Fibroblast of villous mesenchyme (primary cell): Measurements from ENCODE around the gene IGF1R. TPM values are rescaled to one million over a fixed set of nuclear protein-coding genes. Genes with fewer than 3 reads are reported as not detected.

ENCODE experiments used
- DNase-seq: peaks from one replicate; pipeline ENCODE4 v3.0.0-alpha.2; 2010; ENCODE audit warnings: low read depth
- H3K4me3 ChIP-seq: 2 replicates; pipeline ENCODE4 v1.5.1; 2011; ENCODE audit warnings: low read depth, mild to moderate bottlenecking, low read length
- total RNA-seq: library from RNA; depleted of rRNA; stranded (reverse); fragments of >200 nt; gene quantifications from 2 replicates; pipeline ENCODE4 v1.2.3, GENCODE V29; 2012
- TF ChIP-seq, protein P1 (sequence below): IDR thresholded peaks from 2 replicates; pipeline ENCODE4 v1.5.1; 2012; ENCODE audit warnings: low read depth, mild to moderate bottlenecking, low read length; ENCODE audit not compliant: insufficient read depth

IGF1R gene
- total RNA-seq, 1 donor, result 19.4 TPM

- peak overlapping the region; percentile 32 for H3K4me3 ChIP-seq
- no peak for DNase-seq
- TF ChIP-seq, protein P1, sequence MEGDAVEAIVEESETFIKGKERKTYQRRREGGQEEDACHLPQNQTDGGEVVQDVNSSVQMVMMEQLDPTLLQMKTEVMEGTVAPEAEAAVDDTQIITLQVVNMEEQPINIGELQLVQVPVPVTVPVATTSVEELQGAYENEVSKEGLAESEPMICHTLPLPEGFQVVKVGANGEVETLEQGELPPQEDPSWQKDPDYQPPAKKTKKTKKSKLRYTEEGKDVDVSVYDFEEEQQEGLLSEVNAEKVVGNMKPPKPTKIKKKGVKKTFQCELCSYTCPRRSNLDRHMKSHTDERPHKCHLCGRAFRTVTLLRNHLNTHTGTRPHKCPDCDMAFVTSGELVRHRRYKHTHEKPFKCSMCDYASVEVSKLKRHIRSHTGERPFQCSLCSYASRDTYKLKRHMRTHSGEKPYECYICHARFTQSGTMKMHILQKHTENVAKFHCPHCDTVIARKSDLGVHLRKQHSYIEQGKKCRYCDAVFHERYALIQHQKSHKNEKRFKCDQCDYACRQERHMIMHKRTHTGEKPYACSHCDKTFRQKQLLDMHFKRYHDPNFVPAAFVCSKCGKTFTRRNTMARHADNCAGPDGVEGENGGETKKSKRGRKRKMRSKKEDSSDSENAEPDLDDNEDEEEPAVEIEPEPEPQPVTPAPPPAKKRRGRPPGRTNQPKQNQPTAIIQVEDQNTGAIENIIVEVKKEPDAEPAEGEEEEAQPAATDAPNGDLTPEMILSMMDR, result no peak
Observed at GRCh38 chr15:98874370-98874769, 226.0 kb downstream of the IGF1R start.

DNA sequence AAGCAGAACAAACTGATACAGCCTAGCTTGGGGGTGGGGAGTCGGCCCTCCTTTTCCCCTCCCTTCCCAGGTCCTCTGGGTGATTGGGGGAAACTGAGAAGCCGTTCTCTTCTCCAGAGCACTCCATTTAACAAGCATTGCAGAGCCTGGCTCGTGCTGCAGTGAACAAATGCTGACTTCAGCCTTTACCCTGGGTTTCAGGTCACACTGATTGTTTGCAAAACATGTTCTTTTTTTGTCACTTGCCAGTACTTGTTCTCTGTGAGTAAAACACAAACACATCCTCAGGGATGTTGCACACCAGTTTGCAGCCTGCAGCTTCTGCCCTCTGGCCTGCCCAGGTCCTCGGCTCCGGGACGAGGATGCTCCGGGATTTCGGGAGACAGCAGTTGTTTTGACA, 226.4 kb downstream of the IGF1R start:
- peak; percentile 75 for DNase-seq
- H3K4me3 ChIP-seq, result no peak overlapping the region
- TF ChIP-seq, protein P1, result no peak

GRCh38 chr15:98875309-98875708, 227.0 kb downstream of the IGF1R start:
- peak; percentile 75 for DNase-seq
- TF ChIP-seq, protein P1, result no peak
- no peak overlapping the region for H3K4me3 ChIP-seq

DNA sequence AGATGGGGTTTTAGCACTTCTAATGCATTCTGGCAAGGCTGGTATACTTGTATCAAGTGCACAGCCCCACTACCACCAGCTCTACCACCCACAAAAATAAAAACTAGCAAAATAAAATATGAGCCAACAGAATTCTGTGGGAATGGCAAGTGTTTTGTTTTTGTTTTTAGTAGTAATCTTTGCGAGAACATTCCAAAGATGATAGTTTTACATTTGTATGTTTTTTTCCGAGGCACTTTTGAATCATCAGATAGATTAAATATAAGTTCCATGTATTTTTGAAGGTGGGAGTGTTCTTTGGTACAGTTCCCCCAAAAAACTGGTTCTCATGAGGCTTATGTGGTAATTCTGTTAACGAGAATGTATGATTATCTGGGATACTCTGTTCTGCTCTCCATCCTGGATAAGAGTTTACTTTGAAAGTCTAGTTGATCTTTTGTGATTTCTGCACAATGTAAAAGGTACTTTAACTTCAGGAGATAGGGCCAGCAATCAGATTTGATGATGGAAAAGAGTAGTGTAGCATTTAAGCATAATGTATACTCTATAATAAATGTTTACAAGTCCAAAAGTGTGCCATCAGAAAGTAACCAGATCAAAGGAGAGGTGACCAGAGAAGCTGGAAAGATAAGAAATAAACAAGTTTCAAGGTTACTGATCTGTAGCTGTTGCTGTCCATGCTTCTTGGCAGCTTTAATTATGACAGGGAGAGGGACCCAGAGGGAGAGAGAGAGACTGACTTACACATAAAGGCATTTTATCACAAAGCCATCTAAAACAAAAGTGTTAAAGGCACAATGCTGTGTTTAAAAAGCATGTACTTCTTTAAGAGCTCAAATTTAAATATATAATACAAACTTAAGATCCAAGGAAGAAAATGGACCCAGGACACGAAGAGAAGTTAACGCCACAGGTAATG, 228.4 kb downstream of the IGF1R start:
- no peak overlapping the region for H3K4me3 ChIP-seq
- DNase-seq, result peak; percentile 70
- TF ChIP-seq, protein P1, result no peak

- no peak overlapping the region for H3K4me3 ChIP-seq
- TF ChIP-seq, protein P1, result no peak
- no peak for DNase-seq
Observed at GRCh38 chr15:98878172-98878571, 229.8 kb downstream of the IGF1R start.

GRCh38 chr15:98878862-98879261, 230.5 kb downstream of the IGF1R start:
- no peak overlapping the region for H3K4me3 ChIP-seq
- no peak for DNase-seq
- TF ChIP-seq, protein P1, result no peak
